ENCODE data around the gene TMEM59. TPM values are rescaled to one million over a fixed set of nuclear protein-coding genes. Genes with fewer than 3 reads are reported as not detected.
"Not testable (repeated sequence)": the region's sequence is repeated elsewhere in the genome, so short reads cannot be mapped to it uniquely, and the experiment has no call there.

Gene TMEM59
- polyA plus RNA-seq, 1 experiment: 615 TPM

DNA sequence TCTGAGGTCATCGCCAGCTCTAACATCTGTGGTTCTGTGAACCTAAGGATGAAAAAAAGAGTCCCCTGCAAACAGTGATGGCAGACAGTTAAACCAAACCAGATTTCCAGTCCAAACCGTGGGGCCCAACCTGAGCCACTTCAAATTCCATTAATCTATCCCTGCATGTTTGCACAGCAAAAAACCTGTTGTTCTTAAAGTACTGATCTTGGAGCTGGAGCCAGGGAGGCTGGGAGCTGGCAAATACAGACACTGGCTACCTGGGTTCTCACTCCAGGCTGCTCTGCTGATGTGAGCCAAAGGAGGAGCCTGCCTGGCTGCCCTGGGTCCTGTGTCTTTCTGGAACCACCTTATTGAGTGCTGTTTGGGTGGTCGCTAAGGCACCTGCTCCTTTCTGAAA lies 51.4 kb downstream of the TMEM59 start:
- no peaks in the 10 kb centered on the region for H3K36me3 ChIP-seq (ENCODE audit: control insufficient read depth, insufficient read depth, low read length)
- TF ChIP-seq, protein P1, sequence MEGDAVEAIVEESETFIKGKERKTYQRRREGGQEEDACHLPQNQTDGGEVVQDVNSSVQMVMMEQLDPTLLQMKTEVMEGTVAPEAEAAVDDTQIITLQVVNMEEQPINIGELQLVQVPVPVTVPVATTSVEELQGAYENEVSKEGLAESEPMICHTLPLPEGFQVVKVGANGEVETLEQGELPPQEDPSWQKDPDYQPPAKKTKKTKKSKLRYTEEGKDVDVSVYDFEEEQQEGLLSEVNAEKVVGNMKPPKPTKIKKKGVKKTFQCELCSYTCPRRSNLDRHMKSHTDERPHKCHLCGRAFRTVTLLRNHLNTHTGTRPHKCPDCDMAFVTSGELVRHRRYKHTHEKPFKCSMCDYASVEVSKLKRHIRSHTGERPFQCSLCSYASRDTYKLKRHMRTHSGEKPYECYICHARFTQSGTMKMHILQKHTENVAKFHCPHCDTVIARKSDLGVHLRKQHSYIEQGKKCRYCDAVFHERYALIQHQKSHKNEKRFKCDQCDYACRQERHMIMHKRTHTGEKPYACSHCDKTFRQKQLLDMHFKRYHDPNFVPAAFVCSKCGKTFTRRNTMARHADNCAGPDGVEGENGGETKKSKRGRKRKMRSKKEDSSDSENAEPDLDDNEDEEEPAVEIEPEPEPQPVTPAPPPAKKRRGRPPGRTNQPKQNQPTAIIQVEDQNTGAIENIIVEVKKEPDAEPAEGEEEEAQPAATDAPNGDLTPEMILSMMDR (IDR thresholded peaks at IDR 0.05; ENCODE audit: insufficient read depth, low read depth, low read length): no peak
- H3K4me3 ChIP-seq (ENCODE audit: low read depth, low read length): no peak overlapping the region
- POLR2A ChIA-PET: no interaction called here
- CTCF ChIA-PET: interaction anchor here (0.8 kb wide), 1 partner anchor 10 kb away, joined by 4 read pairs; no protein-coding TSS in a partner anchor
- no peak for DNase-seq (ENCODE audit: low read depth)
- H3K27me3 ChIP-seq (ENCODE audit: control insufficient read depth, insufficient read depth, low read length): peaks cover 9% of the 10 kb centered on the region; the same call in 1 of the 2 replicates

DNA sequence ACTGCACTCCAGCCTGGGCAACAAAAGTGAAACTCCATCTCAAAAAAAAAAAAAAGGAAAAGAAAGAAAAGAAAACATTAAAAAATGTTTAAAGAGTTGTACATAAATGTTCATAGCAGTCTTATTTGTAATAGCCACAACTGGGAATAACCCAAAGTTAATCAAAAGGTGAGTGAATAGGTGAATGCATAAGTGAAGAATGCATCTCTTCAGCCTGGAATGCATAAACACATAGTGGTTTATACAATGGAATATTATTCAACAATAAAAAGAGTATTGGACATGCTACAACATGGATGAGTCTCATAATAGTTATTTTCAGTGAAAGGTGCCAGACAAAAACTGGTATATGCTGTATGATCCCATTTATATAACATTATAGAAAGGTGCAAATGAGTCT lies 53.1 kb downstream of the TMEM59 start:
- CTCF ChIA-PET: no interaction called here
- Histone ChIP-seq H3K4me3 (ENCODE audit: low read depth, low read length) (no peak overlapping the region), H3K36me3 (ENCODE audit: control insufficient read depth, insufficient read depth, low read length) (no peaks in the 10 kb centered on the region), H3K27me3 (ENCODE audit: control insufficient read depth, insufficient read depth, low read length) (peaks cover 3% of the 10 kb centered on the region; the same call in 1 of the 2 replicates)
- TF ChIP-seq, protein P1 (IDR thresholded peaks at IDR 0.05; ENCODE audit: insufficient read depth, low read depth, low read length): no peak
- DNase-seq (ENCODE audit: low read depth): no peak
- POLR2A ChIA-PET: no interaction called here

DNA sequence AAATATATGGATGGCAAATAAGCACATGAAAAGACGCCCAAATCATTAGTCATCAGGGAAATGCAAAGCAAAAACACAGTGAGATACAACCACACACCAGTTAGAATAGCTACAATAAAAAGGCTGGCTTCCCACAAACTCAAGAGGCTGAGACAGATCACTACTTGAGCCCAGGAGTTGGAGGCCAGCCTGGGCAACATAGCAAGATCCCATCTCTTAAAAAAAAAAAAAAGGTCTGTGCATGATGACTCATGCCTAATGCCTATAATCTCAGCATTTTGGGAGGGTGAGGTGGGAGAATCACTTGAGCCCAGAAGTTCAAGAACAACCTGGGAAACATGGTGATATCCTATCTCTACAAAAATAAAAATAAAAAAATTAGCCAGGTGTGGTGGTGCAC lies 54.8 kb downstream of the TMEM59 start:
- TF ChIP-seq, protein P1 (IDR thresholded peaks at IDR 0.05; ENCODE audit: insufficient read depth, low read depth, low read length): no peak
- Histone ChIP-seq H3K36me3 (ENCODE audit: control insufficient read depth, insufficient read depth, low read length) (no peaks in the 10 kb centered on the region), H3K27me3 (ENCODE audit: control insufficient read depth, insufficient read depth, low read length) (peaks cover 3% of the 10 kb centered on the region; the same call in 1 of the 2 replicates), H3K4me3 (ENCODE audit: low read depth, low read length) (no peak overlapping the region)
- ChIA-PET CTCF (no interaction called here), POLR2A (no interaction called here)
- DNase-seq (ENCODE audit: low read depth): no peak

DNA sequence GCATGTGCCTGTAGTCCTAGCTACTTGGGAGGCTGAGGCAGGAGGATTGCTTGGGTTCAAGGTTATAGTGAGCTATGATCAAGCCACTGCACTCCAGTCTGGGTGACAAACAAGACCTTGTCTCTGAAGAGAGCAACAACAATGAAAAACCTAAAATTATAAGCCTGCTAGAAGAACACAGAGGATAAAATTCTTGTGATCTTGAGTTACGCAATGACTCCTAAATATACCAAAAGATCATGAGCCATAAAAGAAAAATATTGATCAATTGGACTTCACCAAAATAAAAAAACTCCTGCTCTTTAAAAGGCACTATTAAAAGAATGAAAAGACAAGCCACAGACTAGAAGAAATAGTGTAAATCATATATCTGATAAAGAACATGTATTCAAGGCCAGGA lies 57.3 kb downstream of the TMEM59 start:
- TF ChIP-seq, protein P1 (IDR thresholded peaks at IDR 0.05; ENCODE audit: insufficient read depth, low read depth, low read length): no peak
- Histone ChIP-seq H3K36me3 (ENCODE audit: control insufficient read depth, insufficient read depth, low read length) (no peaks in the 10 kb centered on the region), H3K27me3 (ENCODE audit: control insufficient read depth, insufficient read depth, low read length) (no peaks in the 10 kb centered on the region), H3K4me3 (ENCODE audit: low read depth, low read length) (no peak overlapping the region)
- DNase-seq (ENCODE audit: low read depth): no peak
- POLR2A ChIA-PET: no interaction called here
- CTCF ChIA-PET: no interaction called here

DNA sequence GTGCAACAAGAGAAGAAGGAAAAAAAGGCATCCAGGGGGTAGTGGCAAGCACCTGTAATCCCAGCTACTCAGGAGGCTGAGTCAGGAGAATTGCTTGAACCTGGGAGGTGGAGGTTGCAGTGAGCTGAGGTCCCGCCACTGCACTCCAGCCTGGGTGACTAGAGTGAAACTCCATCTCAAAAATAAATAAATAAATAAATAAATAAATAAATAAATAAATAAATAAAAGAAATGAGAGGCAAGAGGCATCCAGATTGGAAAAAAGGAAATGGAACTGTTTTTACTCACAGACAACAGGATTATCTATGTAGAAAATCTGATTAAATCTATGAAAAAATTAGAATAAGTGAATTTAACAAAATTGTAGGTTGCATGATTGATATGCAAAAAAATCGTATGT lies 58.5 kb downstream of the TMEM59 start:
- POLR2A ChIA-PET; H3K4me3 ChIP-seq (ENCODE audit: low read depth, low read length); CTCF ChIA-PET; DNase-seq (ENCODE audit: low read depth); H3K36me3 ChIP-seq (ENCODE audit: control insufficient read depth, insufficient read depth, low read length); H3K27me3 ChIP-seq (ENCODE audit: control insufficient read depth, insufficient read depth, low read length): not testable (repeated sequence)
